GM10266 (cell line): ENCODE data around the gene FSIP1.
A peak's percentile ranks its signal among the peaks of the same experiment; 100 is the strongest.

Experiments
- DNase-seq: peaks from one replicate; pipeline ENCODE4 v3.0.0; 2012; ENCODE audit errors: extremely low spot score
- TF ChIP-seq, protein P1 (sequence below): IDR thresholded peaks from 2 replicates; pipeline ENCODE4 v1.5.1; 2012; ENCODE audit warnings: mild to moderate bottlenecking, low read depth; ENCODE audit not compliant: control insufficient read depth, insufficient read depth; ENCODE audit errors: missing control alignments

Gene FSIP1

GRCh38 chr15:39767921-39768320, 14.7 kb downstream of the FSIP1 start:
- no peak for DNase-seq
- TF ChIP-seq, protein P1, sequence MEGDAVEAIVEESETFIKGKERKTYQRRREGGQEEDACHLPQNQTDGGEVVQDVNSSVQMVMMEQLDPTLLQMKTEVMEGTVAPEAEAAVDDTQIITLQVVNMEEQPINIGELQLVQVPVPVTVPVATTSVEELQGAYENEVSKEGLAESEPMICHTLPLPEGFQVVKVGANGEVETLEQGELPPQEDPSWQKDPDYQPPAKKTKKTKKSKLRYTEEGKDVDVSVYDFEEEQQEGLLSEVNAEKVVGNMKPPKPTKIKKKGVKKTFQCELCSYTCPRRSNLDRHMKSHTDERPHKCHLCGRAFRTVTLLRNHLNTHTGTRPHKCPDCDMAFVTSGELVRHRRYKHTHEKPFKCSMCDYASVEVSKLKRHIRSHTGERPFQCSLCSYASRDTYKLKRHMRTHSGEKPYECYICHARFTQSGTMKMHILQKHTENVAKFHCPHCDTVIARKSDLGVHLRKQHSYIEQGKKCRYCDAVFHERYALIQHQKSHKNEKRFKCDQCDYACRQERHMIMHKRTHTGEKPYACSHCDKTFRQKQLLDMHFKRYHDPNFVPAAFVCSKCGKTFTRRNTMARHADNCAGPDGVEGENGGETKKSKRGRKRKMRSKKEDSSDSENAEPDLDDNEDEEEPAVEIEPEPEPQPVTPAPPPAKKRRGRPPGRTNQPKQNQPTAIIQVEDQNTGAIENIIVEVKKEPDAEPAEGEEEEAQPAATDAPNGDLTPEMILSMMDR = no peak

DNA sequence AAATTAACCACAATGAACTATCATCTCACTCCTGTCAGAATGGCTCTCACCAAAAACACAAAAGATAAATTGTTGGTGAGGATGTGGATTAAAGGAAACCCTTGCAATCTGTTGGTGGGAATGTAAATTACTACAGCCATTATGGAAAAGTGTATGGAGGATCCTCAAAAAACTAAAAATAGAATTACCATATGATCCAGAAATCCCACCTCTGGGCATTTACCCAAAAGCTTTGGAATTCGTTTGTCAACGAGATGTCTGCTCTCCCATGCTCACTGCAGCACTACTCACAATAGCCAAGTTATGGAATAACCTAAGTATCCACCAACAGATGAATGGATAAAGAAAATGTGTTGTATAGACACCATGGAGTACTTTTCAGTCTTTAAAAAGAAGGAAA, 21.6 kb downstream of the FSIP1 start:
- TF ChIP-seq, protein P1 = no peak
- DNase-seq = no peak

- TF ChIP-seq, protein P1 = peak; percentile 68
- DNase-seq = peak; percentile 24
Measured at GRCh38 chr15:39756806-39757522, 25.7 kb downstream of the FSIP1 start.

DNA sequence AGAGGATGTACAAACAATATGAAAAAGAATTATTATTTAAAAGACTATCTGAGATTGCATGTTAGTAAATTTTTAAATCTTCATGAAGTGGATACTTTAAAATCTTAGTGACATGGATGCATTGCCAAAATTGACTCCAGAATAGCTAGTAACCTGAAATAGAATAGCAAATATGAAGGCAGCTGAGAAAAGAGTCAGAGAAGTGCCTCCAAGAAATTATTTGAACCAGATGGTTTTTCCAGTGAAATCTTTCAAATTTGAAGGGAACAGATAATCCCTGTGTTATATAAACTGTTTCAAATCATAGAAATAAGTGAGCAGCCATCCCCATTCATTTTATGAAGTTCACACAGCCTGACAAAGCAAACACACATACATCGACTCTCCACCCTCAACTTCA, 29.6 kb downstream of the FSIP1 start:
- TF ChIP-seq, protein P1 = no peak
- no peak for DNase-seq

DNA sequence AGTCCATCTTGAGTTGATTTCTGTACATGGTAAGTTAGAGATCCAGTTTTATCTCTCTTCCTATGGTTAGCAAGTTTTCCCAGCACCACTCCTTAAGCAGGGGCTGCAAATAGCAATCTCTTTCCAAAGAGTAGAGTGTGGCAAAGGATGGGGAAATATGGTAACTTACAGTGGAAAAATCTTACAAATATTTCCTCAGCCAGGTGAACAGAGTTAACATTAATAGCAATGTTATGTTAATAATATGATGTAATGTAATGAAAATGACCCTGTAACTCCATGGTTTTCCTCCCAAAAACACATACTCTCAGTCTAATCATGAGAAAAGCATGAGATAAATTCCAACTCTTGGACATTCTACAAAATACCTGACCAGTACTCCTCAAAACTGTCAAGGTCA, 30.4 kb downstream of the FSIP1 start:
- no peak for DNase-seq
- TF ChIP-seq, protein P1 = no peak

- DNase-seq = no peak
- TF ChIP-seq, protein P1 = no peak
Measured at GRCh38 chr15:39748276-39748675, 34.4 kb downstream of the FSIP1 start.

DNA sequence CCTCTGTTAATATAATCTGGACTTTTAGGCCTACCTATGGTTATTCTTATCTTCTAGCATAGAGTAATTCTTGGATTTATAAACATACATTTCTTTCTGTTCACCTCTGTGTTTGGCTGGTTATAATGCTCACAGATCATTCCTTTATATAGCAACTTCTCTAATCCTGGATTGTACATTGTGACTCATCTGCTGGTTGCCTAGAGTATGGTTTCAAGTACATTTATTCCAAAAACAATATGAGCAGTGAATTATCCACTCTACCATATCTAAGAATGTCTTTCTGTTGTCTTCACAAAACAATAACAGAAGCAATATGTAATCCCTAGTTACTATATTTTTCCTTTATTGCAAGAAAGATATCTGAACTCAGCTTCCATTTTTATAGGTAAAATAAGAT, 35.3 kb downstream of the FSIP1 start:
- TF ChIP-seq, protein P1 = no peak
- DNase-seq = no peak
